Measurements from ENCODE around the gene RTL1. TPM values are rescaled to one million over a fixed set of nuclear protein-coding genes. Genes with fewer than 3 reads are reported as not detected.

Gene RTL1
- total RNA-seq, 6 experiments from 2014 or later = not detected

DNA sequence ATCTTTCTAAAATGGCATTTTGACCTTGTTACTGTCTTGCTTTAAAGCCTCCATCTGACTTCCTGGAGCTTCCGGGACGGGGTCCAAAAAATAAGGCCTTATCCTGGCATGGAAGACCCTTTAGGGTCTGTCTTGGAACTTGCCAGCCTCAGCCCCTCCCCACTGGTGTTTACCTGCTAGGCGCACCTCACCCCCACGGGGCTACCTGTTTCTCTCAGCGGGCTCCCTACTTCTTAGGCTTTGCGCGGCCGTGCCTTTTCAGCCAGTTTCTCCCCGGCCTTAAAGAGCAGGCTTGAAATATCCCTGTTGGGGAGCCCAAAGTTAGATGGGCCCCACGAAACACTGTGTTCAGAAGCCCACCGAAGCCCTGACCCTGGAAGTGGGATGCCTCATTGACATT is 5.1 kb downstream of the RTL1 start:
- Mint-ChIP-seq H3K4me3 (no peak overlapping the region), H3K9me3 (no peaks in the 10 kb centered on the region), H3K36me3 (ENCODE audit: low read depth) (peaks cover 7% of the 10 kb centered on the region; the same call in 1 of the 2 replicates), H3K27ac (peak overlapping the region; percentile 46; the same call in 1 of the 2 replicates), H3K27me3 (ENCODE audit: insufficient read depth) (peaks cover 54% of the 10 kb centered on the region), H3K4me1 (ENCODE audit: low read depth) (no peaks in the 10 kb centered on the region)
- TF ChIP-seq, protein P1, sequence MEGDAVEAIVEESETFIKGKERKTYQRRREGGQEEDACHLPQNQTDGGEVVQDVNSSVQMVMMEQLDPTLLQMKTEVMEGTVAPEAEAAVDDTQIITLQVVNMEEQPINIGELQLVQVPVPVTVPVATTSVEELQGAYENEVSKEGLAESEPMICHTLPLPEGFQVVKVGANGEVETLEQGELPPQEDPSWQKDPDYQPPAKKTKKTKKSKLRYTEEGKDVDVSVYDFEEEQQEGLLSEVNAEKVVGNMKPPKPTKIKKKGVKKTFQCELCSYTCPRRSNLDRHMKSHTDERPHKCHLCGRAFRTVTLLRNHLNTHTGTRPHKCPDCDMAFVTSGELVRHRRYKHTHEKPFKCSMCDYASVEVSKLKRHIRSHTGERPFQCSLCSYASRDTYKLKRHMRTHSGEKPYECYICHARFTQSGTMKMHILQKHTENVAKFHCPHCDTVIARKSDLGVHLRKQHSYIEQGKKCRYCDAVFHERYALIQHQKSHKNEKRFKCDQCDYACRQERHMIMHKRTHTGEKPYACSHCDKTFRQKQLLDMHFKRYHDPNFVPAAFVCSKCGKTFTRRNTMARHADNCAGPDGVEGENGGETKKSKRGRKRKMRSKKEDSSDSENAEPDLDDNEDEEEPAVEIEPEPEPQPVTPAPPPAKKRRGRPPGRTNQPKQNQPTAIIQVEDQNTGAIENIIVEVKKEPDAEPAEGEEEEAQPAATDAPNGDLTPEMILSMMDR (IDR thresholded peaks at IDR 0.05) = no peak
- no peak for DNase-seq

DNA sequence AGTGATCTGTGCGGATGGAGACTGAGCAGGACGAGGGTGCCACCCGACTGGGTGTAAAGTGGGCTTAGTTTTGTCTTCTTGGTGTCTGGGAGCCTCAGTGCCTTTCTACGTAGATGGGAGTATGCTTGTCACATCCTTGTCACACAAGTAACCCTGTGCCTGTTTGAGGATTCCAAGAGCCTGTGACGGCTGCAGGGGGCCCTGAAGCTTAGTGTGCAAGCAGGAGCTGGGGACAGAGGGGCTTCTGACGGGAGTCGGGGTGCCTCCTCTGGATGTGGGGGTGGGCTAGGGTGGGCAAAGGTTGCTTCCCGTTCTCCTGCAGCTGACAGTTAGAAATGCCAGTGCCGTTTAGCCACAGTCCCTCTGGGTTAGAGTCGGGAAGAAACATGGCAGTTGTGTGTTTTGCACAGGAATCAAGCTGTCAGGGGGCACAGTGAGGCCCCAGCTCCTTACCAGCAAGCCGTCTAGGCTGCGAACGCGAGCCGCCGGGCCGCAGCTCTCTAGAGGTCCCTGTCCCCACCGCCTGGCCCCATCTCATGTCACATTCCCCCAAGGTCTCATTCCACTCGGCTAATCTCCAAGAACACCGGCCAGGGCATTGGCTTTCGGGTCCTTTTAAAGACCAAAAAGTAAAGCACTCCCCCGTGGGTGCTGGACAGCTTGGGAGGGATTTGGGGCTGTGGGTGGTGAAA is 7.0 kb downstream of the RTL1 start:
- no peak for DNase-seq
- TF ChIP-seq, protein P1 (IDR thresholded peaks at IDR 0.05) = no peak
- peaks cover 7% of the 10 kb centered on the region; the same call in 1 of the 2 replicates for H3K36me3 Mint-ChIP-seq (ENCODE audit: low read depth)
- no peaks in the 10 kb centered on the region for H3K9me3 Mint-ChIP-seq
- peaks cover 52% of the 10 kb centered on the region for H3K27me3 Mint-ChIP-seq (ENCODE audit: insufficient read depth)
- no peaks in the 10 kb centered on the region for H3K4me1 Mint-ChIP-seq (ENCODE audit: low read depth)
- H3K4me3 Mint-ChIP-seq = no peak overlapping the region
- H3K27ac Mint-ChIP-seq = no peak overlapping the region

DNA sequence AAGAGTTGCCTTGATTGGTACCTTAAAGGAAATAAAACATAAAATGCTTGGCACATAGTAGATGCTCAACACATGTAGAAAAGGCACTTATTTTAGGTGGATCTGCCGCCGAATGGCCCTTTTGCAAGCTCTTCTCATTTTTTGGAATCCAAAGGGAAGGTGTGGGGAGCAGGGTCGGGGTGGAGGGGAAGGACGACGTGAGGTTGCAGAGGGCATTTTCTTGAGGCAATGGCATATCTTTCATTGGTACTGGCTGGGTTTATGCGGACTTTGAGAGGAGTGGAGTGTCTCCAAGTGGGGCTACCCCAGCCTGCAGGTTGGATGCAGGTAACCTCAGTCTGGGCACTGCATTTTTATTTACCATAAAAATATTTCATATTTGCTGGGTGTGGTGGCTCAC is 8.1 kb downstream of the RTL1 start:
- no peak for DNase-seq
- H3K9me3 Mint-ChIP-seq = no peaks in the 10 kb centered on the region
- peaks cover 7% of the 10 kb centered on the region; the same call in 1 of the 2 replicates for H3K36me3 Mint-ChIP-seq (ENCODE audit: low read depth)

DNA sequence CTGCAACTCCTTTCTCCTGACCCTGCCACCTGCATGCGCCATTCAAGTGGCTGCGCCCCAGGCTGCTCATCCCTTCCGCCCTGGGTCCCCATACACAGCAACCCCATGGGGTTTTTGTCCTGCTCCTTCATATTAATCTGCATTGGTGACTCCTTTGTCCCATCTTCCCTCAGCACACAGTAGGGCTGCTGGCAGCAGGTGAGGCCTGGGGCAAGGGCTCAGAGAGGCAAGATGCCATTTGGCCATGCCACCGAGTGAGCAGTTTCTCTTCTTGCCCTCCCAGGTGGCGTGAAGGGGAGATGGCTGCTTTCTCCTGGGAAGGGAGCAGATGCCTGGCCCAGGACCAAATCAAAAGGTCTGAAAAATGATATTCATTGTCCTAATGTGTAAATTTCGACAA is 9.1 kb downstream of the RTL1 start:
- peaks cover 9% of the 10 kb centered on the region; the same call in 1 of the 2 replicates for H3K36me3 Mint-ChIP-seq (ENCODE audit: low read depth)
- no peak overlapping the region for H3K27ac Mint-ChIP-seq
- H3K4me1 Mint-ChIP-seq (ENCODE audit: low read depth) = no peaks in the 10 kb centered on the region; the same call in 1 of the 2 replicates
- DNase-seq = no peak
- peaks cover 38% of the 10 kb centered on the region for H3K27me3 Mint-ChIP-seq (ENCODE audit: insufficient read depth)
- TF ChIP-seq, protein P1 (IDR thresholded peaks at IDR 0.05) = no peak
- no peaks in the 10 kb centered on the region for H3K9me3 Mint-ChIP-seq
- no peak overlapping the region for H3K4me3 Mint-ChIP-seq

More for the DNA sequence above, 8.1 kb downstream of the RTL1 start:
- H3K27me3 Mint-ChIP-seq (ENCODE audit: insufficient read depth) = peaks cover 46% of the 10 kb centered on the region
- no peaks in the 10 kb centered on the region for H3K4me1 Mint-ChIP-seq (ENCODE audit: low read depth)
- TF ChIP-seq, protein P1 (IDR thresholded peaks at IDR 0.05) = no peak
- H3K4me3 Mint-ChIP-seq = no peak overlapping the region
- H3K27ac Mint-ChIP-seq = no peak overlapping the region; the same call in 1 of the 2 replicates

GRCh38 chr14:100893760-100894159 is 9.8 kb downstream of the RTL1 start:
- Mint-ChIP-seq H3K27me3 (ENCODE audit: insufficient read depth) (peaks cover 37% of the 10 kb centered on the region), H3K4me3 (no peak overlapping the region), H3K9me3 (no peaks in the 10 kb centered on the region), H3K4me1 (ENCODE audit: low read depth) (no peaks in the 10 kb centered on the region; the same call in 1 of the 2 replicates), H3K36me3 (ENCODE audit: low read depth) (peaks cover 16% of the 10 kb centered on the region; the same call in 1 of the 2 replicates), H3K27ac (no peak overlapping the region)
- TF ChIP-seq, protein P1 (IDR thresholded peaks at IDR 0.05) = no peak
- DNase-seq = no peak
